PC-9 (cell line): Measurements from ENCODE around the gene GPC5.

Source experiments
- CTCF ChIP-seq: fragments of 200-600 bp; sonication (generic); conservative IDR thresholded peaks from 2 replicates; pipeline ENCODE4 v1.6.1; 2017; ENCODE audit warnings: mixed run types, antibody characterized with exemption, mild to moderate bottlenecking, moderate library complexity
- EZH2 ChIP-seq: fragments of 200-600 bp; sonication (generic); IDR thresholded peaks from 2 replicates; pipeline ENCODE4 v1.8.0; 2017; ENCODE audit warnings: antibody characterized with exemption, low read depth

- no peak for TF ChIP-seq CTCF
- TF ChIP-seq EZH2: no peak
These were observed 148.5 kb downstream of the GPC5 start for GRCh38 chr13:91546900-91547299.
